OCI-LY1 (cell line): ENCODE results near the gene ANKS1A.

ENCODE experiments used
- EZH2 ChIP-seq: fragments of 200-600 bp; sonication (generic), shearing (Covaris generic); IDR thresholded peaks from 2 replicates; pipeline ENCODE4 v1.8.0; 2017; ENCODE audit warnings: borderline replicate concordance, mixed run types, mild to moderate bottlenecking, antibody characterized with exemption, low read length, moderate library complexity, mixed read lengths
- TF ChIP-seq, protein P1 (sequence below): fragments of 200-600 bp; sonication (generic), shearing (Covaris generic); IDR thresholded peaks from 2 replicates; pipeline ENCODE4 v1.5.1; 2017; ENCODE audit warnings: mild to moderate bottlenecking, antibody characterized with exemption, low read length, moderate library complexity, mixed read lengths

DNA sequence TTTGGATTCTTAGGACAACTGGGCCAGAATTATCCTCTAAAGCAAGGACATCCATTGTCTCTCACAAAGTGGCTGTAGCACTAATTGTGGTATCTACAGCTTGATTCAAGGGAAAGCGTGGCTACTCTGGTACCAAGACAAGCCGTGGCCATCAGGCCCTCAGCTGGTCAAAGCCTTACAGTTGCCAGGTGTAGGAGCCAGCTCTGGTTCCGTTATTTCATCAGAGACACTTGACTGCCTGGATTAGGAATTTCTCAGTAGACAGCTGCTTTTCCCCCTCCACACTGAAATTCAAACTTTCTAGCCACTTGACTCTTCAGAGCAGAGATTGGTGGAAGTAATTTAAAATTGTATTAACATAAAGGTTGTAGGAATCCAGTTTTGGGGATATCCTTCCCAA is 104.2 kb downstream of the ANKS1A start:
- TF ChIP-seq, protein P1, sequence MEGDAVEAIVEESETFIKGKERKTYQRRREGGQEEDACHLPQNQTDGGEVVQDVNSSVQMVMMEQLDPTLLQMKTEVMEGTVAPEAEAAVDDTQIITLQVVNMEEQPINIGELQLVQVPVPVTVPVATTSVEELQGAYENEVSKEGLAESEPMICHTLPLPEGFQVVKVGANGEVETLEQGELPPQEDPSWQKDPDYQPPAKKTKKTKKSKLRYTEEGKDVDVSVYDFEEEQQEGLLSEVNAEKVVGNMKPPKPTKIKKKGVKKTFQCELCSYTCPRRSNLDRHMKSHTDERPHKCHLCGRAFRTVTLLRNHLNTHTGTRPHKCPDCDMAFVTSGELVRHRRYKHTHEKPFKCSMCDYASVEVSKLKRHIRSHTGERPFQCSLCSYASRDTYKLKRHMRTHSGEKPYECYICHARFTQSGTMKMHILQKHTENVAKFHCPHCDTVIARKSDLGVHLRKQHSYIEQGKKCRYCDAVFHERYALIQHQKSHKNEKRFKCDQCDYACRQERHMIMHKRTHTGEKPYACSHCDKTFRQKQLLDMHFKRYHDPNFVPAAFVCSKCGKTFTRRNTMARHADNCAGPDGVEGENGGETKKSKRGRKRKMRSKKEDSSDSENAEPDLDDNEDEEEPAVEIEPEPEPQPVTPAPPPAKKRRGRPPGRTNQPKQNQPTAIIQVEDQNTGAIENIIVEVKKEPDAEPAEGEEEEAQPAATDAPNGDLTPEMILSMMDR, result no peak
- no peak for TF ChIP-seq EZH2
